DND-41 (cell line): ENCODE results near the gene KRTDAP.

Experiments used
- CTCF ChIP-seq: IDR thresholded peaks from 2 replicates; pipeline ENCODE4 v1.5.1; 2012; ENCODE audit warnings: borderline replicate concordance, low read length, moderate library complexity, mild to moderate bottlenecking; ENCODE audit not compliant: poor library complexity, severe bottlenecking; ENCODE audit errors: extremely low read depth
- EZH2 ChIP-seq: IDR thresholded peaks from 3 replicates; pipeline ENCODE4 v1.6.1; 2012; ENCODE audit warnings: borderline replicate concordance, low read depth, mild to moderate bottlenecking, moderate library complexity, low read length, inconsistent platforms; ENCODE audit not compliant: severe bottlenecking

DNA sequence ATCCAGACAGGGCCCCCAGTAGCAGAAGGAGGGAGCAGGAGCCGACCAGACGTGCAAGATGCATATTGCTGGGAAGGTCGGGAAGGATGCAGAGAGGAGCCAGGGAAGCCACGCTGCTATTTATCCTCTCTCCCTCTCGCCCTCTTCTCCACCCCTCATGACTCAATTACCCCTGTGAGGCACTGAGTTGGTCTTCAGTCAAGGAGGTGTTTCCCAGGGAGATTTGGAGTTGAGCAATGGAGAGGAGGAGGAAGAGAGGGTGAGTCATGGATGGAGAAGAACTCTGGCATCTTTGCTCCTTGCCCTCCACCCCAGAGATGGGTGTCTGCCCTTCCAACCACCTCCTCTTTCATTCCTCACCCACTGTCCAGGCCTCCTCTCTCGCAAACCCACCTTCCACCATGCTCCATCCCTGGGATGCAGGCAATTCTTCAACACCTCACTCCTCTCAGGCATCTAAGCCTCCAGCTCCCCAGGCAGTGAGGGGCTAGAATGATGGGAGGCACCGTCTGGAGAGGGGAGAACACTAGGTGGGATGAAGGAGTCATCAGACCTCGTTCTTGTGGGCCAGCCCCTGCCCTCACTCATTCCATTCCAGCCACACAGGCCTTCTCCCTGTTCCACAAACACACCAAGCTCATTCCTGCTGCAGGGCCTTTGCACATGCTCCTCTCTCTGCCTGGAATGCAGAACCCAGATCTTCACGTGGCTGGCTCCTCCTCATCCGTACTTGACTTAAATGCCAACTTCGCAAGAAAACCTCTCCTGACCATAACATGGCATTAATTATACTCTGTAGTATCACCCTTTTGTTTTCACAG, 38.2 kb upstream of the KRTDAP start, which contains the start of gene SBSN:
- no peak for TF ChIP-seq CTCF
- TF ChIP-seq EZH2: no peak
